Ascending aorta (tissue), 2 donors: ENCODE results near the gene VSTM2B. TPM values are rescaled to one million over a fixed set of nuclear protein-coding genes. Genes with fewer than 3 reads are reported as not detected.

Source experiments
- DNase-seq, 2 donors: peaks; one replicate each; pipeline ENCODE4 v3.0.0-alpha.2; 2019; ENCODE audit warnings: low spot score in 2 of 2
- H3K27ac ChIP-seq, 2 donors: fragments of 200-600 bp; sonication (generic); one replicate each; pipeline ENCODE4 v1.5.1; 2016 to 2017; ENCODE audit warnings: mild to moderate bottlenecking in 1 of 2
- H3K27me3 ChIP-seq: fragments of 200-600 bp; sonication (generic); one replicate; pipeline ENCODE4 v1.5.1; 2017
- H3K36me3 ChIP-seq, 2 donors: fragments of 200-600 bp; sonication (generic); one replicate each; pipeline ENCODE4 v1.5.1; 2016
- H3K4me1 ChIP-seq, 2 donors: fragments of 200-600 bp; sonication (generic); one replicate each; pipeline ENCODE4 v1.5.1; 2016 to 2017; ENCODE audit warnings: mild to moderate bottlenecking in 1 of 2
- H3K4me3 ChIP-seq, 2 donors: fragments of 200-600 bp; sonication (generic); one replicate each; pipeline ENCODE4 v1.5.1; 2016 to 2017; ENCODE audit warnings: mild to moderate bottlenecking in 1 of 2
- H3K9me3 ChIP-seq, 2 donors: fragments of 200-600 bp; sonication (generic); one replicate each; pipeline ENCODE4 v1.5.1; 2016
- CTCF ChIP-seq, 3 experiments: fragments of 200-600 bp in 2 of 3; fragments of 450-650 bp in 1 of 3; sonication (generic) in 2 of 3; IDR thresholded peaks; one replicate each; pipeline ENCODE4 v1.5.1; 2016 to 2019; ENCODE audit warnings: antibody characterized with exemption in 3 of 3, mild to moderate bottlenecking in 1 of 3, moderate library complexity in 1 of 3
- intact Hi-C: fragments of 100-400 bp; cut with DNase I; formaldehyde crosslinking; loops from one replicate; pipeline ENCODE4 v1.15.1; 2023
- total RNA-seq: library from RNA; depleted of rRNA; stranded (reverse); fragments of >200 nt; gene quantifications from one replicate; pipeline ENCODE4 v1.1.0, GENCODE V29; 2016

Gene VSTM2B
- total RNA-seq, 1 donor from 2014 or later = not detected

GRCh38 chr19:29571181-29571580, 45.4 kb downstream of the VSTM2B start:
- DNase-seq = no peak
- no peaks in the 10 kb centered on the region for H3K4me1 ChIP-seq
- no peak overlapping the region for H3K4me3 ChIP-seq
- no peaks in the 10 kb centered on the region for H3K36me3 ChIP-seq
- TF ChIP-seq CTCF (IDR thresholded peaks at IDR 0.05) = no peak
- no peaks in the 10 kb centered on the region for H3K9me3 ChIP-seq
- intact Hi-C loops = no loop called here
- no peaks in the 10 kb centered on the region for H3K27me3 ChIP-seq
- no peak overlapping the region for H3K27ac ChIP-seq

- Histone ChIP-seq H3K9me3 (no peaks in the 10 kb centered on the region), H3K27me3 (no peaks in the 10 kb centered on the region), H3K4me1 (no peaks in the 10 kb centered on the region), H3K36me3 (no peaks in the 10 kb centered on the region), H3K27ac (no peak overlapping the region), H3K4me3 (no peak overlapping the region)
- DNase-seq = no peak
- TF ChIP-seq CTCF (IDR thresholded peaks at IDR 0.05) = no peak
- intact Hi-C loops = no loop called here
Observed at GRCh38 chr19:29573486-29573885, 47.7 kb downstream of the VSTM2B start.

GRCh38 chr19:29574510-29574909, 48.7 kb downstream of the VSTM2B start:
- Histone ChIP-seq H3K4me3 (no peak overlapping the region), H3K27me3 (no peaks in the 10 kb centered on the region), H3K4me1 (no peaks in the 10 kb centered on the region), H3K27ac (no peak overlapping the region), H3K9me3 (no peaks in the 10 kb centered on the region), H3K36me3 (no peaks in the 10 kb centered on the region)
- TF ChIP-seq CTCF (IDR thresholded peaks at IDR 0.05) = no peak
- DNase-seq = no peak
- intact Hi-C loops = no loop called here

GRCh38 chr19:29576046-29576606, 50.3 kb downstream of the VSTM2B start:
- Histone ChIP-seq H3K4me3 (no peak overlapping the region), H3K36me3 (no peaks in the 10 kb centered on the region), H3K27ac (no peak overlapping the region), H3K27me3 (no peaks in the 10 kb centered on the region), H3K4me1 (no peaks in the 10 kb centered on the region), H3K9me3 (no peaks in the 10 kb centered on the region)
- intact Hi-C loops = no loop called here
- no peak for DNase-seq
- no peak for TF ChIP-seq CTCF (IDR thresholded peaks at IDR 0.05)

GRCh38 chr19:29576761-29577648, 51.2 kb downstream of the VSTM2B start:
- no peak for TF ChIP-seq CTCF (IDR thresholded peaks at IDR 0.05)
- Histone ChIP-seq H3K4me1 (no peaks in the 10 kb centered on the region), H3K9me3 (no peaks in the 10 kb centered on the region), H3K36me3 (no peaks in the 10 kb centered on the region), H3K4me3 (no peak overlapping the region), H3K27ac (no peak overlapping the region), H3K27me3 (no peaks in the 10 kb centered on the region)
- intact Hi-C loops = no loop called here
- DNase-seq = no peak
